H9 (cell line): ENCODE measurements around the gene CHPF2. TPM values are rescaled to one million over a fixed set of nuclear protein-coding genes. Genes with fewer than 3 reads are reported as not detected.

ENCODE experiments used
- DNase-seq: peaks from one replicate; pipeline ENCODE4 v3.0.0-alpha.2; 2017
- H2AFZ ChIP-seq: one replicate; pipeline ENCODE4 v1.6.1; 2013; ENCODE audit warnings: mild to moderate bottlenecking, low read length, control low read depth, moderate library complexity
- H2AK5ac ChIP-seq: 2 replicates; pipeline ENCODE4 v1.6.1; 2013; ENCODE audit warnings: low read length, control low read depth, mixed read lengths; ENCODE audit not compliant: insufficient read length
- H2BK120ac ChIP-seq: one replicate; pipeline ENCODE4 v1.6.1; 2013; ENCODE audit warnings: low read depth, mild to moderate bottlenecking, low read length, control low read depth, inconsistent platforms; ENCODE audit not compliant: poor library complexity, severe bottlenecking
- H2BK12ac ChIP-seq: 2 replicates; pipeline ENCODE4 v1.6.1; 2013; ENCODE audit warnings: low read length, control low read depth, mixed read lengths, low read depth; ENCODE audit not compliant: insufficient read length
- H2BK15ac ChIP-seq: 2 replicates; pipeline ENCODE4 v1.6.1; 2013; ENCODE audit warnings: low read depth, low read length, control low read depth
- H2BK20ac ChIP-seq: one replicate; pipeline ENCODE4 v1.6.1; 2013; ENCODE audit warnings: low read depth, mild to moderate bottlenecking, low read length, control low read depth, inconsistent platforms; ENCODE audit not compliant: poor library complexity, severe bottlenecking
- H2BK5ac ChIP-seq: 2 replicates; pipeline ENCODE4 v1.6.1; 2013; ENCODE audit warnings: low read length, control low read depth, mixed read lengths; ENCODE audit not compliant: insufficient read length
- H3K14ac ChIP-seq: 2 replicates; pipeline ENCODE4 v1.6.1; 2013; ENCODE audit warnings: low read length, control low read depth; ENCODE audit not compliant: insufficient read depth
- H3K18ac ChIP-seq: 2 replicates; pipeline ENCODE4 v1.6.1; 2013; ENCODE audit warnings: low read depth, mild to moderate bottlenecking, mixed read lengths, low read length, control low read depth; ENCODE audit not compliant: insufficient read length
- H3K23ac ChIP-seq: 2 replicates; pipeline ENCODE4 v1.6.1; 2013; ENCODE audit warnings: low read length, control low read depth, mixed read lengths, low read depth; ENCODE audit not compliant: insufficient read length
- H3K23me2 ChIP-seq: 2 replicates; pipeline ENCODE4 v1.6.1; 2013; ENCODE audit warnings: low read depth, mild to moderate bottlenecking, mixed read lengths, low read length, control low read depth; ENCODE audit not compliant: insufficient read length, poor library complexity, severe bottlenecking
- H3K27ac ChIP-seq: 2 replicates; pipeline ENCODE4 v1.5.1; 2013; ENCODE audit warnings: low read length, control low read depth, mixed read lengths, low read depth; ENCODE audit not compliant: insufficient read length
- H3K27me3 ChIP-seq: 2 replicates; pipeline ENCODE4 v1.6.1; 2013; ENCODE audit warnings: low read length, control low read depth, inconsistent platforms; ENCODE audit not compliant: insufficient read depth
- H3K4ac ChIP-seq: 2 replicates; pipeline ENCODE4 v1.6.1; 2013; ENCODE audit warnings: low read depth, mild to moderate bottlenecking, control low read depth, inconsistent platforms, low read length, moderate library complexity
- H3K4me1 ChIP-seq: 2 replicates; pipeline ENCODE4 v1.6.1; 2013; ENCODE audit warnings: low read length, control low read depth, inconsistent platforms; ENCODE audit not compliant: insufficient read depth
- H3K4me2 ChIP-seq: 2 replicates; pipeline ENCODE4 v1.6.1; 2013; ENCODE audit warnings: low read length, control low read depth, mixed read lengths; ENCODE audit not compliant: insufficient read length, insufficient read depth
- H3K56ac ChIP-seq: 2 replicates; pipeline ENCODE4 v1.6.1; 2013; ENCODE audit warnings: low read depth, mild to moderate bottlenecking, mixed read lengths, low read length, control low read depth; ENCODE audit not compliant: insufficient read length
- H3K79me1 ChIP-seq: 2 replicates; pipeline ENCODE4 v1.6.1; 2013; ENCODE audit warnings: low read depth, mild to moderate bottlenecking, moderate library complexity, low read length, control low read depth, inconsistent platforms; ENCODE audit not compliant: insufficient read depth, poor library complexity, severe bottlenecking
- H3K79me2 ChIP-seq: 2 replicates; pipeline ENCODE4 v1.6.1; 2013; ENCODE audit warnings: low read length, control low read depth, inconsistent platforms; ENCODE audit not compliant: insufficient read depth
- H3K9ac ChIP-seq: 2 replicates; pipeline ENCODE4 v1.6.1; 2013; ENCODE audit warnings: low read length, control low read depth, mixed read lengths; ENCODE audit not compliant: insufficient read length; ENCODE audit errors: extremely low read depth
- H3K9me3 ChIP-seq: one replicate; pipeline ENCODE4 v1.6.1; 2013; ENCODE audit warnings: low read depth, low read length, inconsistent platforms; ENCODE audit not compliant: control insufficient read depth
- H3T11ph ChIP-seq: one replicate; pipeline ENCODE4 v1.6.1; 2013; ENCODE audit warnings: mild to moderate bottlenecking, low read length, control low read depth, inconsistent platforms
- H4K20me1 ChIP-seq: one replicate; pipeline ENCODE4 v1.6.1; 2013; ENCODE audit not compliant: control insufficient read depth, insufficient read length, insufficient read depth
- H4K5ac ChIP-seq: 2 replicates; pipeline ENCODE4 v1.6.1; 2013; ENCODE audit warnings: low read depth, mild to moderate bottlenecking, mixed read lengths, low read length, control low read depth; ENCODE audit not compliant: insufficient read length
- H4K8ac ChIP-seq: replicated peaks from 2 replicates; pipeline ENCODE4 v1.6.1; 2013; ENCODE audit warnings: low read length, control low read depth, mixed read lengths, low read depth; ENCODE audit not compliant: insufficient read length
- H4K91ac ChIP-seq: 2 replicates; pipeline ENCODE4 v1.6.1; 2013; ENCODE audit warnings: low read depth, mild to moderate bottlenecking, moderate library complexity, mixed read lengths, low read length, control low read depth; ENCODE audit not compliant: insufficient read length
- H3K27ac Mint-ChIP-seq, 3 experiments: 2 replicates in 2 of 3; 3 replicates in 1 of 3; pipeline ENCODE4 v1.8.0; 2020 to 2021; ENCODE audit warnings: mixed read lengths in 3 of 3, mild to moderate bottlenecking in 1 of 3, moderate library complexity in 1 of 3
- H3K27me3 Mint-ChIP-seq: 2 replicates; pipeline ENCODE4 v1.8.0; 2021; ENCODE audit warnings: low read depth, mild to moderate bottlenecking, moderate library complexity, mixed read lengths
- H3K36me3 Mint-ChIP-seq, 3 experiments: 2 replicates in 2 of 3; 3 replicates in 1 of 3; pipeline ENCODE4 v1.8.0; 2020 to 2021; ENCODE audit warnings: low read depth in 3 of 3, mixed read lengths in 3 of 3; ENCODE audit not compliant: insufficient read depth in 1 of 3
- H3K4me1 Mint-ChIP-seq, 2 experiments: 2 replicates each; pipeline ENCODE4 v1.8.0; 2020; ENCODE audit warnings: mixed read lengths in 2 of 2
- H3K4me3 Mint-ChIP-seq, 2 experiments: 2 replicates in 1 of 2; 3 replicates in 1 of 2; pipeline ENCODE4 v1.8.0; 2020 to 2021; ENCODE audit warnings: mild to moderate bottlenecking in 2 of 2, mixed read lengths in 2 of 2, moderate library complexity in 1 of 2
- H3K9me3 Mint-ChIP-seq, 2 experiments: 2 replicates in 1 of 2; 3 replicates in 1 of 2; pipeline ENCODE4 v1.8.0; 2020; ENCODE audit warnings: mild to moderate bottlenecking in 2 of 2, mixed read lengths in 2 of 2, moderate library complexity in 1 of 2
- WGBS: extraction: QIAGEN DNeasy Blood & Tissue Kit; methylation state at CpG from one replicate; pipeline ENCODE4 v1.1.7; 2013; ENCODE audit warnings: missing lambda C conversion rate, low lambda C conversion rate, mixed read lengths; ENCODE audit not compliant: insufficient read length; ENCODE audit errors: extremely low coverage; 5-methylcytosine and 5-hydroxymethylcytosine counted together
- total RNA-seq: library from RNA; stranded (reverse); gene quantifications from 2 replicates; pipeline ENCODE4 v1.2.1, GENCODE V29; 2021
- TF ChIP-seq, protein P1 (sequence below): fragments of 200-600 bp; sonication (generic); conservative IDR thresholded peaks from 3 replicates; pipeline ENCODE4 v1.8.0; 2021; ENCODE audit warnings: antibody characterized with exemption, mild to moderate bottlenecking

The CHPF2 gene
- total RNA-seq, 1 experiment from 2014 or later: 25.7 TPM

DNA sequence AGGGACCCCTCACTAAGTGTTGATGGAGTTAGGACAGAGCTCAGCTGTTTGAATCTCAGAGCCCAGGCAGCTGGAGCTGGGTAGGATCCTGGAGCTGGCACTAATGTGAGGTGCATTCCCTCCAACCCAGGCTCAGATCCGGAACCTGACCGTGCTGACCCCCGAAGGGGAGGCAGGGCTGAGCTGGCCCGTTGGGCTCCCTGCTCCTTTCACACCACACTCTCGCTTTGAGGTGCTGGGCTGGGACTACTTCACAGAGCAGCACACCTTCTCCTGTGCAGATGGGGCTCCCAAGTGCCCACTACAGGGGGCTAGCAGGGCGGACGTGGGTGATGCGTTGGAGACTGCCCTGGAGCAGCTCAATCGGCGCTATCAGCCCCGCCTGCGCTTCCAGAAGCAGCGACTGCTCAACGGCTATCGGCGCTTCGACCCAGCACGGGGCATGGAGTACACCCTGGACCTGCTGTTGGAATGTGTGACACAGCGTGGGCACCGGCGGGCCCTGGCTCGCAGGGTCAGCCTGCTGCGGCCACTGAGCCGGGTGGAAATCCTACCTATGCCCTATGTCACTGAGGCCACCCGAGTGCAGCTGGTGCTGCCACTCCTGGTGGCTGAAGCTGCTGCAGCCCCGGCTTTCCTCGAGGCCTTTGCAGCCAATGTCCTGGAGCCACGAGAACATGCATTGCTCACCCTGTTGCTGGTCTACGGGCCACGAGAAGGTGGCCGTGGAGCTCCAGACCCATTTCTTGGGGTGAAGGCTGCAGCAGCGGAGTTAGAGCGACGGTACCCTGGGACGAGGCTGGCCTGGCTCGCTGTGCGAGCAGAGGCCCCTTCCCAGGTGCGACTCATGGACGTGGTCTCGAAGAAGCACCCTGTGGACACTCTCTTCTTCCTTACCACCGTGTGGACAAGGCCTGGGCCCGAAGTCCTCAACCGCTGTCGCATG, 5.2 kb downstream of the CHPF2 start:
- peaks cover 4 to 27% (median 19%) of the 10 kb centered on the region in 3 experiments; a peak in 6 of 7 replicates for H3K36me3 Mint-ChIP-seq
- Histone ChIP-seq H3T11ph (no peak overlapping the region), H3K9ac (no peak overlapping the region), H2AK5ac (no peak overlapping the region), H2BK5ac (no peak overlapping the region), H3K23ac (no peak overlapping the region), H3K56ac (no peak overlapping the region), H2AFZ (no peak overlapping the region), H2BK20ac (no peak overlapping the region), H4K20me1 (no peaks in the 10 kb centered on the region), H3K18ac (no peak overlapping the region), H3K27ac (no peak overlapping the region), H4K5ac (no peak overlapping the region), H3K14ac (no peak overlapping the region), H4K91ac (no peak overlapping the region), H3K23me2 (peaks cover 6% of the 10 kb centered on the region), H3K4me2 (no peak overlapping the region), H2BK12ac (no peak overlapping the region), H3K79me2 (peaks cover 6% of the 10 kb centered on the region; the same call in 1 of the 2 replicates), H3K27me3 (no peaks in the 10 kb centered on the region), H4K8ac (no peak overlapping the region), H3K9me3 (no peaks in the 10 kb centered on the region), H2BK15ac (no peak overlapping the region), H3K4ac (no peak overlapping the region), H2BK120ac (no peak overlapping the region), H3K4me1 (no peaks in the 10 kb centered on the region), H3K79me1 (no peaks in the 10 kb centered on the region)
- WGBS: no CpG with 5 or more reads among the region's 44 CpGs
- peaks cover 3% of the 10 kb centered on the region; the same call in 1 of the 2 replicates for H3K27me3 Mint-ChIP-seq
- H3K4me1 Mint-ChIP-seq: peaks cover 10 to 11% of the 10 kb centered on the region in 2 experiments
- no peak for DNase-seq
- no peak overlapping the region; a peak in 1 of 5 replicates for H3K4me3 Mint-ChIP-seq
- no peak overlapping the region for H3K27ac Mint-ChIP-seq
- TF ChIP-seq, protein P1, sequence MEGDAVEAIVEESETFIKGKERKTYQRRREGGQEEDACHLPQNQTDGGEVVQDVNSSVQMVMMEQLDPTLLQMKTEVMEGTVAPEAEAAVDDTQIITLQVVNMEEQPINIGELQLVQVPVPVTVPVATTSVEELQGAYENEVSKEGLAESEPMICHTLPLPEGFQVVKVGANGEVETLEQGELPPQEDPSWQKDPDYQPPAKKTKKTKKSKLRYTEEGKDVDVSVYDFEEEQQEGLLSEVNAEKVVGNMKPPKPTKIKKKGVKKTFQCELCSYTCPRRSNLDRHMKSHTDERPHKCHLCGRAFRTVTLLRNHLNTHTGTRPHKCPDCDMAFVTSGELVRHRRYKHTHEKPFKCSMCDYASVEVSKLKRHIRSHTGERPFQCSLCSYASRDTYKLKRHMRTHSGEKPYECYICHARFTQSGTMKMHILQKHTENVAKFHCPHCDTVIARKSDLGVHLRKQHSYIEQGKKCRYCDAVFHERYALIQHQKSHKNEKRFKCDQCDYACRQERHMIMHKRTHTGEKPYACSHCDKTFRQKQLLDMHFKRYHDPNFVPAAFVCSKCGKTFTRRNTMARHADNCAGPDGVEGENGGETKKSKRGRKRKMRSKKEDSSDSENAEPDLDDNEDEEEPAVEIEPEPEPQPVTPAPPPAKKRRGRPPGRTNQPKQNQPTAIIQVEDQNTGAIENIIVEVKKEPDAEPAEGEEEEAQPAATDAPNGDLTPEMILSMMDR: no peak
- no peaks in the 10 kb centered on the region for H3K9me3 Mint-ChIP-seq
